Measurements from ENCODE around the gene RAB3C.

RAB3C gene

DNA sequence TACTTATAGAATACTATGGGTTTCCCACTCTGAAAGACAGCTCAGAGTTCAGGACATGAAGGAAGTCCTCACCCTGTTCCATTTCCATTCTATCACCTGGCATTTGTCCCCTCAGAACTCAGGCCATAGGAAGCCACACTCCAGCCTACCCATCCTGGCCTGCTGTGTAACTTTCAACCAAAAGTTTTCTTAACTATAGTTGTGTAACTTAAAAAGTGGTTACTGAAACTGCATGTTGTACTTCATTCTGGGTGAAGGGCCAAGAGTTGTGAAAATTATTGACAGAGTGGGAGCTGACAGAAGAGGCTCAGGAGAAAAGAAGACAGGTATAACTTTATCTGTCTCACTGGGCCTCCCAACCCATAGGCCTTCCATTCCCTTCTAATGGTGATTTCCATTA is 212.5 kb downstream of the RAB3C start:
- in situ Hi-C loops (cut with HindIII; ENCODE audit: low sequenced_read_pairs), result no loop called here
- TF ChIP-seq, protein P1, sequence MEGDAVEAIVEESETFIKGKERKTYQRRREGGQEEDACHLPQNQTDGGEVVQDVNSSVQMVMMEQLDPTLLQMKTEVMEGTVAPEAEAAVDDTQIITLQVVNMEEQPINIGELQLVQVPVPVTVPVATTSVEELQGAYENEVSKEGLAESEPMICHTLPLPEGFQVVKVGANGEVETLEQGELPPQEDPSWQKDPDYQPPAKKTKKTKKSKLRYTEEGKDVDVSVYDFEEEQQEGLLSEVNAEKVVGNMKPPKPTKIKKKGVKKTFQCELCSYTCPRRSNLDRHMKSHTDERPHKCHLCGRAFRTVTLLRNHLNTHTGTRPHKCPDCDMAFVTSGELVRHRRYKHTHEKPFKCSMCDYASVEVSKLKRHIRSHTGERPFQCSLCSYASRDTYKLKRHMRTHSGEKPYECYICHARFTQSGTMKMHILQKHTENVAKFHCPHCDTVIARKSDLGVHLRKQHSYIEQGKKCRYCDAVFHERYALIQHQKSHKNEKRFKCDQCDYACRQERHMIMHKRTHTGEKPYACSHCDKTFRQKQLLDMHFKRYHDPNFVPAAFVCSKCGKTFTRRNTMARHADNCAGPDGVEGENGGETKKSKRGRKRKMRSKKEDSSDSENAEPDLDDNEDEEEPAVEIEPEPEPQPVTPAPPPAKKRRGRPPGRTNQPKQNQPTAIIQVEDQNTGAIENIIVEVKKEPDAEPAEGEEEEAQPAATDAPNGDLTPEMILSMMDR (IDR thresholded peaks at IDR 0.05; ENCODE audit: low read depth, low read length), result no peak
- no peak overlapping the region for H3K4me3 ChIP-seq (ENCODE audit: low read depth, low read length)
- DNase-seq (ENCODE audit: low read depth, low spot score), result no peak

GRCh38 chr5:58797021-58797420 is 214.1 kb downstream of the RAB3C start:
- no peak overlapping the region for H3K4me3 ChIP-seq (ENCODE audit: low read depth, low read length)
- DNase-seq (ENCODE audit: low read depth, low spot score), result no peak
- in situ Hi-C loops (cut with HindIII; ENCODE audit: low sequenced_read_pairs), result no loop called here
- TF ChIP-seq, protein P1 (IDR thresholded peaks at IDR 0.05; ENCODE audit: low read depth, low read length), result no peak

- in situ Hi-C loops (cut with HindIII; ENCODE audit: low sequenced_read_pairs), result no loop called here
These were observed 217.5 kb downstream of the RAB3C start for GRCh38 chr5:58800356-58800755.

GRCh38 chr5:58800861-58801540 is 218.1 kb downstream of the RAB3C start:
- in situ Hi-C loops (cut with HindIII; ENCODE audit: low sequenced_read_pairs), result no loop called here
- H3K4me3 ChIP-seq (ENCODE audit: low read depth, low read length), result no peak overlapping the region
- TF ChIP-seq, protein P1 (IDR thresholded peaks at IDR 0.05; ENCODE audit: low read depth, low read length), result no peak
- no peak for DNase-seq (ENCODE audit: low read depth, low spot score)

More at GRCh38 chr5:58800356-58800755, 217.5 kb downstream of the RAB3C start:
- H3K4me3 ChIP-seq (ENCODE audit: low read depth, low read length), result no peak overlapping the region
- DNase-seq (ENCODE audit: low read depth, low spot score), result no peak
- TF ChIP-seq, protein P1 (IDR thresholded peaks at IDR 0.05; ENCODE audit: low read depth, low read length), result no peak

- no peak overlapping the region for H3K4me3 ChIP-seq (ENCODE audit: low read depth, low read length)
- in situ Hi-C loops (cut with HindIII; ENCODE audit: low sequenced_read_pairs), result no loop called here
These were observed 220.2 kb downstream of the RAB3C start for GRCh38 chr5:58803056-58803455.

GRCh38 chr5:58804291-58804690 is 221.4 kb downstream of the RAB3C start:
- in situ Hi-C loops (cut with HindIII; ENCODE audit: low sequenced_read_pairs), result no loop called here
- TF ChIP-seq, protein P1 (IDR thresholded peaks at IDR 0.05; ENCODE audit: low read depth, low read length), result no peak
- no peak for DNase-seq (ENCODE audit: low read depth, low spot score)
- H3K4me3 ChIP-seq (ENCODE audit: low read depth, low read length), result no peak overlapping the region

More at GRCh38 chr5:58803056-58803455, 220.2 kb downstream of the RAB3C start:
- DNase-seq (ENCODE audit: low read depth, low spot score), result no peak
- TF ChIP-seq, protein P1 (IDR thresholded peaks at IDR 0.05; ENCODE audit: low read depth, low read length), result no peak
